Mucosa of descending colon (tissue), 3 donors: Measurements from ENCODE around the gene ARID1A. TPM values are rescaled to one million over a fixed set of nuclear protein-coding genes. Genes with fewer than 3 reads are reported as not detected.

ENCODE experiments used
- ATAC-seq: fragments of 200-7000 bp; cut with Tn5 transposase; one replicate; pipeline ENCODE4 v1.9.1; 2020; ENCODE audit warnings: mild to moderate bottlenecking, moderate library complexity
- DNase-seq, 3 donors: peaks; one replicate each; pipeline ENCODE4 v3.0.0-alpha.2; 2020
- H3K36me3 ChIP-seq: fragments of 200-600 bp; one replicate; pipeline ENCODE4 v1.8.0; 2021; ENCODE audit warnings: low read depth, mild to moderate bottlenecking
- H3K4me1 ChIP-seq: fragments of 200-600 bp; one replicate; pipeline ENCODE4 v1.8.0; 2021; ENCODE audit warnings: low read depth, mild to moderate bottlenecking
- H3K4me3 ChIP-seq: fragments of 200-600 bp; one replicate; pipeline ENCODE4 v1.8.0; 2021; ENCODE audit warnings: mild to moderate bottlenecking
- H3K9me3 ChIP-seq: fragments of 200-600 bp; one replicate; pipeline ENCODE4 v1.8.0; 2021; ENCODE audit warnings: mild to moderate bottlenecking
- CTCF ChIP-seq: fragments of 200-600 bp; IDR thresholded peaks from one replicate; pipeline ENCODE4 v1.8.0; 2022; ENCODE audit warnings: antibody characterized with exemption, mild to moderate bottlenecking
- intact Hi-C, 2 donors: fragments of 100-400 bp; cut with DNase I in 1 of 2; cut with micrococcal nuclease in 1 of 2; formaldehyde crosslinking; loops; one replicate each; pipeline versions ENCODE4 v1.11.0 to v1.11.1; 2022; cut with DNase I, micrococcal nuclease
- total RNA-seq, 3 donors: library from RNA; stranded (reverse); fragmentation: NEBNext Ultra II Directional in 2 of 3; extraction: Animal tissue kit (Norgen Biotek cat#: 25700) in 2 of 3; gene quantifications; one replicate each; pipeline versions ENCODE4 v1.2.1 to v1.2.4, GENCODE V29; 2021 to 2023
- donor health status: DM: no; HTN: no; CAD: no; lungs with moderate emphysema.
- donor health status: DM: no; HTN: no; CAD: no.
- donor health status: DM: no; HTN: yes; CAD: no.

Gene ARID1A
- total RNA-seq, 3 donors from 2014 or later, result 59.9 to 81.2 (median 65.4) TPM

- TF ChIP-seq CTCF, result no peak
- H3K36me3 ChIP-seq, result peaks cover 4% of the 10 kb centered on the region
- ATAC-seq, result no peak
Measured at GRCh38 chr1:26758358-26758757, 62.5 kb downstream of the ARID1A start.

GRCh38 chr1:26759531-26759930 is 63.7 kb downstream of the ARID1A start:
- ATAC-seq, result no peak
- intact Hi-C loops, result no loop called here
- no peak overlapping the region for H3K4me3 ChIP-seq
- H3K4me1 ChIP-seq, result no peaks in the 10 kb centered on the region
- TF ChIP-seq CTCF, result no peak
- no peaks in the 10 kb centered on the region for H3K9me3 ChIP-seq
- no peak for DNase-seq
- H3K36me3 ChIP-seq, result peaks cover 3% of the 10 kb centered on the region

More at GRCh38 chr1:26758358-26758757, 62.5 kb downstream of the ARID1A start:
- Histone ChIP-seq H3K9me3 (no peaks in the 10 kb centered on the region), H3K4me1 (no peaks in the 10 kb centered on the region), H3K4me3 (no peak overlapping the region)
- intact Hi-C loops, result no loop called here
- DNase-seq, result no peak

- Histone ChIP-seq H3K4me3 (no peak overlapping the region), H3K36me3 (peaks cover 3% of the 10 kb centered on the region), H3K9me3 (no peaks in the 10 kb centered on the region), H3K4me1 (no peaks in the 10 kb centered on the region)
- ATAC-seq (peak; percentile 40), DNase-seq (no peak)
- no peak for TF ChIP-seq CTCF
- intact Hi-C loops, result no loop called here
Measured at GRCh38 chr1:26761217-26761616, 65.4 kb downstream of the ARID1A start.

GRCh38 chr1:26767714-26768113 is 71.9 kb downstream of the ARID1A start:
- no peak for DNase-seq
- no peak for TF ChIP-seq CTCF
- ATAC-seq, result no peak
- Histone ChIP-seq H3K4me1 (peaks cover 7% of the 10 kb centered on the region), H3K4me3 (no peak overlapping the region), H3K9me3 (no peaks in the 10 kb centered on the region), H3K36me3 (peaks cover 12% of the 10 kb centered on the region)
- intact Hi-C loops, result no loop called here

GRCh38 chr1:26768755-26769154 is 72.9 kb downstream of the ARID1A start:
- TF ChIP-seq CTCF, result no peak
- DNase-seq, result no peak
- ATAC-seq, result peak; percentile 28
- Histone ChIP-seq H3K36me3 (peaks cover 23% of the 10 kb centered on the region), H3K4me1 (peaks cover 7% of the 10 kb centered on the region), H3K4me3 (no peak overlapping the region), H3K9me3 (no peaks in the 10 kb centered on the region)
- intact Hi-C loops, result no loop called here

- peaks cover 7% of the 10 kb centered on the region for H3K4me1 ChIP-seq
- TF ChIP-seq CTCF, result no peak
- no peaks in the 10 kb centered on the region for H3K9me3 ChIP-seq
- intact Hi-C loops, result no loop called here
- peaks cover 42% of the 10 kb centered on the region for H3K36me3 ChIP-seq
- no peak overlapping the region for H3K4me3 ChIP-seq
- DNase-seq, result no peak
- ATAC-seq, result no peak
Measured at GRCh38 chr1:26771285-26771642, 75.4 kb downstream of the ARID1A start.
